ENCODE results near the gene AGAP1. TPM values are rescaled to one million over a fixed set of nuclear protein-coding genes. Genes with fewer than 3 reads are reported as not detected.
A peak's percentile ranks its signal among the peaks of the same experiment; 100 is the strongest.

Gene AGAP1
- total RNA-seq, 1 donor from 2014 or later = 39.4 TPM

DNA sequence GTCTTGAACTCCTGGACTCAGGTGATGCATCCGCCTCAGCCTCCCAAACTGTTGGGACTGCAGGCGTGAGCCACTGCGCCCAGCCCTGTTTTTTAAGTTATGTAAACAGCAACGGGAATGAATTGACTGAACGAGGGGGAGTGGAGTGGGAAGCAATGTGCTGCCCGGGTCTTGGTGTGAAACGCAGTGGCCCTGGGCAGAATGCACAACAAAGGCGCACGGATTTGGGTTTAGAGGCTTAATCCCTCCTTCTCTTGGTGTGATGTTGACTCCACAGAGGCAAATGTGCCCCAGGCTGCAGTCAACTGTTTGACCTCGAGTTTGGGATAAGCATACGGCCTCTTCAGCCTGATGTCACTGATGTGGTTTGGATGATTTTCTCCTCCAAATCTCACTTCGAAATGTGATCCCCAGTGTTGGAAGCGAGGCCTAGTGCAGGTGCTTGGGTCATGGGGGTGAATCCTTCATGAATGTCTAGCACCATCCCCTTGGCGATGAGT lies 97.4 kb downstream of the AGAP1 start:
- peaks cover 71% of the 10 kb centered on the region for H4K20me1 ChIP-seq (ENCODE audit: insufficient read depth, low read length)
- Mint-ChIP-seq H3K27ac (ENCODE audit: unreplicated experiment) (no peak overlapping the region), H3K9me3 (ENCODE audit: unreplicated experiment) (peaks cover 2% of the 10 kb centered on the region), H3K36me3 (ENCODE audit: low read depth, unreplicated experiment) (peaks cover 2% of the 10 kb centered on the region), H3K27me3 (ENCODE audit: low read depth, unreplicated experiment) (no peaks in the 10 kb centered on the region), H3K4me3 (ENCODE audit: unreplicated experiment) (no peak overlapping the region), H3K4me1 (ENCODE audit: low read depth, unreplicated experiment) (peaks cover 16% of the 10 kb centered on the region)
- H3K36me3 ChIP-seq (ENCODE audit: insufficient read depth, low read length) = no peaks in the 10 kb centered on the region
- H3K9me3 ChIP-seq (ENCODE audit: insufficient read depth, low read depth, low read length) = no peaks in the 10 kb centered on the region
- H3K79me2 ChIP-seq (ENCODE audit: insufficient read depth, low read length) = no peaks in the 10 kb centered on the region
- FAIRE-seq (no peak), DNase-seq (ENCODE audit: low read depth) (no peak)
- H3K9ac ChIP-seq (ENCODE audit: low read length) = no peak overlapping the region
- H3K27me3 ChIP-seq (ENCODE audit: insufficient read depth, low read length) = no peaks in the 10 kb centered on the region
- no peak overlapping the region for H2AFZ ChIP-seq (ENCODE audit: low read depth, low read length)
- no peak overlapping the region for H3K27ac ChIP-seq (ENCODE audit: low read depth, low read length)
- no peak overlapping the region for H3K4me2 ChIP-seq (ENCODE audit: low read length)
- H3K4me1 ChIP-seq (ENCODE audit: insufficient read depth, low read length) = no peaks in the 10 kb centered on the region
- no peak overlapping the region for H3K4me3 ChIP-seq (ENCODE audit: insufficient read depth, low read depth, low read length)
- TF ChIP-seq EZH2 (IDR thresholded peaks at IDR 0.05; ENCODE audit: insufficient read depth, low read length) = no peak
- TF ChIP-seq, protein P1, sequence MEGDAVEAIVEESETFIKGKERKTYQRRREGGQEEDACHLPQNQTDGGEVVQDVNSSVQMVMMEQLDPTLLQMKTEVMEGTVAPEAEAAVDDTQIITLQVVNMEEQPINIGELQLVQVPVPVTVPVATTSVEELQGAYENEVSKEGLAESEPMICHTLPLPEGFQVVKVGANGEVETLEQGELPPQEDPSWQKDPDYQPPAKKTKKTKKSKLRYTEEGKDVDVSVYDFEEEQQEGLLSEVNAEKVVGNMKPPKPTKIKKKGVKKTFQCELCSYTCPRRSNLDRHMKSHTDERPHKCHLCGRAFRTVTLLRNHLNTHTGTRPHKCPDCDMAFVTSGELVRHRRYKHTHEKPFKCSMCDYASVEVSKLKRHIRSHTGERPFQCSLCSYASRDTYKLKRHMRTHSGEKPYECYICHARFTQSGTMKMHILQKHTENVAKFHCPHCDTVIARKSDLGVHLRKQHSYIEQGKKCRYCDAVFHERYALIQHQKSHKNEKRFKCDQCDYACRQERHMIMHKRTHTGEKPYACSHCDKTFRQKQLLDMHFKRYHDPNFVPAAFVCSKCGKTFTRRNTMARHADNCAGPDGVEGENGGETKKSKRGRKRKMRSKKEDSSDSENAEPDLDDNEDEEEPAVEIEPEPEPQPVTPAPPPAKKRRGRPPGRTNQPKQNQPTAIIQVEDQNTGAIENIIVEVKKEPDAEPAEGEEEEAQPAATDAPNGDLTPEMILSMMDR (IDR thresholded peaks at IDR 0.05; ENCODE audit: insufficient read depth, low read depth, low read length) = no peak

DNA sequence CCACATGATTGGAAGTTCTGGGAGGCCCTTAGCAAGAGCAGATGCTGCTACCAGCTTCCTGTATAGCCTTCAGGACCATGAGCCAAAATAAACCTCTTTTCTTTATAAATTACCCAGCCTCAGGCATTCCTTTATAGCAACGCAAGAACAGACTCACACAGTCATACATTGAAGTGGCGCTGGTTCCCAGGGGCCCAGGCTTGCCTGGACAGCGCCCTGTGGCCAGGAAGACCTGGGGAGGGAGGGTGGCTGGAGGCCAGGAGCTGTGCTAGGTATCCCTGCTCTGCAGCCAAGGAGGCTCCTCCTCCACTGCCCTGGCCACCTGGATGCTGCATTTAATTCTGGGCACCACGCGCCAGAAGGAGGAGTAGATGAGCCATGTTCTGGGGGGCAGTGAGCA lies 98.1 kb downstream of the AGAP1 start:
- Mint-ChIP-seq H3K36me3 (ENCODE audit: low read depth, unreplicated experiment) (peaks cover 2% of the 10 kb centered on the region), H3K9me3 (ENCODE audit: unreplicated experiment) (peaks cover 2% of the 10 kb centered on the region), H3K4me3 (ENCODE audit: unreplicated experiment) (no peak overlapping the region), H3K27me3 (ENCODE audit: low read depth, unreplicated experiment) (no peaks in the 10 kb centered on the region), H3K27ac (ENCODE audit: unreplicated experiment) (no peak overlapping the region), H3K4me1 (ENCODE audit: low read depth, unreplicated experiment) (peaks cover 14% of the 10 kb centered on the region)
- no peaks in the 10 kb centered on the region for H3K36me3 ChIP-seq (ENCODE audit: insufficient read depth, low read length)
- H3K9me3 ChIP-seq (ENCODE audit: insufficient read depth, low read depth, low read length) = no peaks in the 10 kb centered on the region
- H3K27me3 ChIP-seq (ENCODE audit: insufficient read depth, low read length) = no peaks in the 10 kb centered on the region
- no peaks in the 10 kb centered on the region for H3K4me1 ChIP-seq (ENCODE audit: insufficient read depth, low read length)
- no peaks in the 10 kb centered on the region for H3K79me2 ChIP-seq (ENCODE audit: insufficient read depth, low read length)
- no peak overlapping the region for H3K4me2 ChIP-seq (ENCODE audit: low read length)
- peaks cover 70% of the 10 kb centered on the region for H4K20me1 ChIP-seq (ENCODE audit: insufficient read depth, low read length)
- H3K27ac ChIP-seq (ENCODE audit: low read depth, low read length) = no peak overlapping the region
- TF ChIP-seq, protein P1 (IDR thresholded peaks at IDR 0.05; ENCODE audit: insufficient read depth, low read depth, low read length) = no peak
- no peak for TF ChIP-seq EZH2 (IDR thresholded peaks at IDR 0.05; ENCODE audit: insufficient read depth, low read length)
- FAIRE-seq (no peak), DNase-seq (ENCODE audit: low read depth) (peak; percentile 68)
- H2AFZ ChIP-seq (ENCODE audit: low read depth, low read length) = no peak overlapping the region
- no peak overlapping the region for H3K9ac ChIP-seq (ENCODE audit: low read length)
- H3K4me3 ChIP-seq (ENCODE audit: insufficient read depth, low read depth, low read length) = no peak overlapping the region

DNA sequence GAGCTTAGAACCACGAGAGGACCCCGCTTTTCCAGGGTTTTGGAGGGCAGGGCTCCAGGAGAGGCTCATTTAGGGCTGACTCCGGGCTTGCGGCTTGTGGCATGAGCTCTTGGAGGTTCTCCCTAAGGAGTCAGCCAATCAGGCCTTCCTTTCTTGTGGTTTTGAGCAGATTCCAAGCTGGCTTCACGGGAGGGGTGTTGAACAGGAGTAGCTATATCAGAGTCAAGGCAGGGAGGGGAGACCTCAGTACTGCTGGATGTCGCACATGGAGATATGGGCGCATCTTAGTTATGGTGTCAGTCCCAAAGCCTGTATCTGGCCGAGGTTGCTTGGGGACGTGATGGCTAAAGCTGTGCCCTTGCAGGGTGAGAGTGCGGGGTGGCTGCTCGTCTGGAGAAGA lies 98.6 kb downstream of the AGAP1 start:
- Mint-ChIP-seq H3K27me3 (ENCODE audit: low read depth, unreplicated experiment) (no peaks in the 10 kb centered on the region), H3K4me1 (ENCODE audit: low read depth, unreplicated experiment) (peaks cover 10% of the 10 kb centered on the region), H3K9me3 (ENCODE audit: unreplicated experiment) (peaks cover 2% of the 10 kb centered on the region), H3K36me3 (ENCODE audit: low read depth, unreplicated experiment) (peaks cover 2% of the 10 kb centered on the region), H3K4me3 (ENCODE audit: unreplicated experiment) (no peak overlapping the region), H3K27ac (ENCODE audit: unreplicated experiment) (peak overlapping the region; percentile 63)
- no peaks in the 10 kb centered on the region for H3K4me1 ChIP-seq (ENCODE audit: insufficient read depth, low read length)
- H3K9ac ChIP-seq (ENCODE audit: low read length) = no peak overlapping the region
- H3K79me2 ChIP-seq (ENCODE audit: insufficient read depth, low read length) = no peaks in the 10 kb centered on the region
- no peak overlapping the region for H3K4me2 ChIP-seq (ENCODE audit: low read length)
- TF ChIP-seq EZH2 (IDR thresholded peaks at IDR 0.05; ENCODE audit: insufficient read depth, low read length) = no peak
- TF ChIP-seq, protein P1 (IDR thresholded peaks at IDR 0.05; ENCODE audit: insufficient read depth, low read depth, low read length) = no peak
- no peak overlapping the region for H3K4me3 ChIP-seq (ENCODE audit: insufficient read depth, low read depth, low read length)
- peaks cover 71% of the 10 kb centered on the region for H4K20me1 ChIP-seq (ENCODE audit: insufficient read depth, low read length)
- H3K27ac ChIP-seq (ENCODE audit: low read depth, low read length) = no peak overlapping the region
- H3K27me3 ChIP-seq (ENCODE audit: insufficient read depth, low read length) = no peaks in the 10 kb centered on the region
- FAIRE-seq (no peak), DNase-seq (ENCODE audit: low read depth) (peak; percentile 69)
- no peaks in the 10 kb centered on the region for H3K36me3 ChIP-seq (ENCODE audit: insufficient read depth, low read length)
- no peak overlapping the region for H2AFZ ChIP-seq (ENCODE audit: low read depth, low read length)
- H3K9me3 ChIP-seq (ENCODE audit: insufficient read depth, low read depth, low read length) = no peaks in the 10 kb centered on the region
